ENCODE measurements around the gene PRMT5. TPM values are rescaled to one million over a fixed set of nuclear protein-coding genes. Genes with fewer than 3 reads are reported as not detected.

Gene PRMT5
- total RNA-seq, 1 experiment from 2014 or later = 101 TPM

DNA sequence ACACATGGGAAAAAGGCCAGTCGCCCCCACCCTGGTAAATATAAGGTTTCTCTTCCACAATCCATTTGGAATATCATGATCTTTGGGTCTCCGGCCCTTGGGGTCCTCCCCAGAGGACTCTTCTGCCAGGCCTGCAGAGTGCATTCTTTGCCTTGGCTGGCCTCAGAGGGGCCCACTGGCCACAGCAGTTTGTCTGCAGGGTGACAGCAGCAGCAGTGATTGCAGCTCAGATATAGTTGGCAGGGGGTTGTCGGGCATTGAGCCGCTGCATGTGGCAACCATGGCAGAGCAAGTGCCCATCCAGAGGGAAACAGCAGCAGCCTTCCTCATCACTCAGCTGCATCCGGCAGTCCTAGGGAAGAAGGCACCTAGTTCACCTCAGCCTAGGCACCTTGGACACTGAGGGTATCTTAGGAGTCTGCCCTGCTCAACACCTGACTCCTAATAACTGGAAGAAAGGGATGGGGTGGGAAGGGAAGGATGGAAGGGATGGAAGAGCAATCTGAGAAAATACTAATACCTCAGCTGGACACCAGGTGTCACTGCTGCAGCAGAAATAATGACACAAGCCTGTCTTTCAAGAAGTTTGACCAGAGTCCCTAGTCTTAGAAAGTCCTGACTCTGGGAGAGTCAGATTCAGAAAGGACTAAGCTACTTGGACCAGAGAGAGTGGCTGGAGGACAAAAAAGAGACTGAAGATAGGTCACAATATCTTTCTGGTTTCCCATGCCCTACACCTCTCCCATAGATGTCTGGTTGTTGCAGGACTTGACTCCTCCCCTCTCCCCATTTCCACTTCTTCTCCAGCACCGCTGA lies 44.2 kb upstream of the PRMT5 start:
- H3K36me3 ChIP-seq (ENCODE audit: low read depth, low read length) = peaks cover 40% of the 10 kb centered on the region; the same call in 1 of the 2 replicates
- BruUV-seq (replicated peaks) = no TSS peak
- H3K79me2 ChIP-seq (ENCODE audit: low read length) = peaks cover 30% of the 10 kb centered on the region
- no peak overlapping the region for H3K27ac ChIP-seq (ENCODE audit: low read length)
- H3K4me3 ChIP-seq (ENCODE audit: low read length) = no peak overlapping the region
- ChIA-PET CTCF (interaction anchor here (0.6 to 2.7 kb wide), 6 partner anchors 9 to 84 kb away, joined by 4 to 27 read pairs (median 4); partner anchors contain the start of genes AJUBA and CDH24), POLR2A (ENCODE audit: unreplicated experiment) (interaction anchor here (0.6 kb wide), 2 partner anchors 13 to 1063 kb away, joined by 3 to 5 read pairs; no protein-coding TSS in a partner anchor)
- H3K9me3 ChIP-seq (ENCODE audit: low read length) = no peaks in the 10 kb centered on the region
- DNase-seq (peak; percentile 87), ATAC-seq (peak; percentile 30)
- H3K27me3 ChIP-seq (ENCODE audit: low read length) = no peaks in the 10 kb centered on the region
- no peak for TF ChIP-seq EZH2 (IDR thresholded peaks at IDR 0.05; ENCODE audit: low read length, unreplicated experiment)
- TF ChIP-seq, protein P1, sequence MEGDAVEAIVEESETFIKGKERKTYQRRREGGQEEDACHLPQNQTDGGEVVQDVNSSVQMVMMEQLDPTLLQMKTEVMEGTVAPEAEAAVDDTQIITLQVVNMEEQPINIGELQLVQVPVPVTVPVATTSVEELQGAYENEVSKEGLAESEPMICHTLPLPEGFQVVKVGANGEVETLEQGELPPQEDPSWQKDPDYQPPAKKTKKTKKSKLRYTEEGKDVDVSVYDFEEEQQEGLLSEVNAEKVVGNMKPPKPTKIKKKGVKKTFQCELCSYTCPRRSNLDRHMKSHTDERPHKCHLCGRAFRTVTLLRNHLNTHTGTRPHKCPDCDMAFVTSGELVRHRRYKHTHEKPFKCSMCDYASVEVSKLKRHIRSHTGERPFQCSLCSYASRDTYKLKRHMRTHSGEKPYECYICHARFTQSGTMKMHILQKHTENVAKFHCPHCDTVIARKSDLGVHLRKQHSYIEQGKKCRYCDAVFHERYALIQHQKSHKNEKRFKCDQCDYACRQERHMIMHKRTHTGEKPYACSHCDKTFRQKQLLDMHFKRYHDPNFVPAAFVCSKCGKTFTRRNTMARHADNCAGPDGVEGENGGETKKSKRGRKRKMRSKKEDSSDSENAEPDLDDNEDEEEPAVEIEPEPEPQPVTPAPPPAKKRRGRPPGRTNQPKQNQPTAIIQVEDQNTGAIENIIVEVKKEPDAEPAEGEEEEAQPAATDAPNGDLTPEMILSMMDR (conservative IDR thresholded peaks at IDR 0.05; ENCODE audit: low read depth, low read length) = peak; percentile 79
- H3K4me2 ChIP-seq (ENCODE audit: low read length) = no peak overlapping the region
- no peak overlapping the region for H3K9ac ChIP-seq (ENCODE audit: low read length)
- H2AFZ ChIP-seq (ENCODE audit: low read length) = no peak overlapping the region
- H3K4me1 ChIP-seq (ENCODE audit: insufficient read depth, low read length) = peaks cover 28% of the 10 kb centered on the region
- no peaks in the 10 kb centered on the region for H3K9me2 ChIP-seq (replicated peaks; ENCODE audit: low read length)
- peaks cover 7% of the 10 kb centered on the region for H3F3A ChIP-seq (ENCODE audit: low read length, unreplicated experiment)
- H4K20me1 ChIP-seq (ENCODE audit: low read length) = 0 out of 2 replicates have a peak, but pooled peaks cover 6% of the 10 kb centered on the region
- intact Hi-C loops (cut with micrococcal nuclease) = loop anchor here (1.0 to 10.0 kb wide), 2 partner anchors 10 to 331 kb away; partner anchors contain the start of genes BCL2L2 and PPP1R3E

DNA sequence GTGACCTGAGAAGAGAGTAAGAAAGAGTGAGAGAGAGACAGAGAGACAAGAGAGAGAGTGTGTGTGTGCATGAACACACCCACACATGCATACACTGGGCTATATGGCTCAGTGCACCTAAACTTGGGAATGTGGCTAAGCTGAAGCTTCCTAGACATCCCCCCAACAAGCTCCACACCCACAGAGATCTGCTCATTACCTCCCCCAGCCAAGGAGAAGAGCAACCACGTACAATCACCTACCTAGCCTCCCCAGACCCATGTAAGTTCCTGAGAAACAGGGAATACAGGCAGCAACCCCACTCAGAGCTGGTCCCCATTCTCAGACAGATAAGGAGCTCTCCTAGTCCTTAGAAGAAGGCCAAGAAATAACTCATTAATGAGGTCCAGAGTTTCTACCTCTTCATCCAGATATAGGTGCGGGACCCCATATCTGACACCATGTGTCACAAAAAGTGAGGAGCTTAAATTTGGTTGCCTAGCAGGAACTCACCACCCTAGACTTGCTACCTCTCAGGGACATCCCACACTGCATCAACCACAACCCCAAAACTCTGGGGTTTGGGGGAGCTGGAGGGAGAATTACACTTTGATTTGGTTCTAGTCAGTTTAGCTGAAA lies 43.2 kb upstream of the PRMT5 start:
- ATAC-seq (no peak), DNase-seq (no peak)
- Histone ChIP-seq H3K27ac (ENCODE audit: low read length) (no peak overlapping the region), H4K20me1 (ENCODE audit: low read length) (0 out of 2 replicates have a peak, but pooled peaks cover 6% of the 10 kb centered on the region), H3K9me3 (ENCODE audit: low read length) (no peaks in the 10 kb centered on the region), H3K9me2 (replicated peaks; ENCODE audit: low read length) (no peaks in the 10 kb centered on the region), H2AFZ (ENCODE audit: low read length) (no peak overlapping the region), H3K4me2 (ENCODE audit: low read length) (no peak overlapping the region), H3K9ac (ENCODE audit: low read length) (no peak overlapping the region), H3F3A (ENCODE audit: low read length, unreplicated experiment) (peaks cover 5% of the 10 kb centered on the region), H3K27me3 (ENCODE audit: low read length) (no peaks in the 10 kb centered on the region), H3K36me3 (ENCODE audit: low read depth, low read length) (peaks cover 40% of the 10 kb centered on the region; the same call in 1 of the 2 replicates), H3K4me1 (ENCODE audit: insufficient read depth, low read length) (peaks cover 18% of the 10 kb centered on the region), H3K4me3 (ENCODE audit: low read length) (no peak overlapping the region), H3K79me2 (ENCODE audit: low read length) (peaks cover 22% of the 10 kb centered on the region)
- ChIA-PET POLR2A (ENCODE audit: unreplicated experiment) (interaction anchor here (0.5 kb wide), 1 partner anchor 113 kb away, joined by 4 read pairs; no protein-coding TSS in a partner anchor), CTCF (interaction anchor here (0.5 to 2.7 kb wide), 2 partner anchors 14 to 31 kb away, joined by 4 to 27 read pairs; no protein-coding TSS in a partner anchor)
- BruUV-seq (replicated peaks) = no TSS peak
- TF ChIP-seq, protein P1 (conservative IDR thresholded peaks at IDR 0.05; ENCODE audit: low read depth, low read length) = no peak
- no peak for TF ChIP-seq EZH2 (IDR thresholded peaks at IDR 0.05; ENCODE audit: low read length, unreplicated experiment)
- no peak for TF ChIP-seq EZH2phosphoT487 (IDR thresholded peaks at IDR 0.05; ENCODE audit: borderline replicate concordance, low read length)
- intact Hi-C loops (cut with micrococcal nuclease) = loop anchor here (10.0 kb wide), 1 partner anchor 332 kb away; the partner anchor contains the start of genes BCL2L2 and PPP1R3E
